BLaER1 (cell line): ENCODE results near the gene ATG16L2.
"Not testable (repeated sequence)": the region's sequence is repeated elsewhere in the genome, so short reads cannot be mapped to it uniquely, and the experiment has no call there.

Experiments
- H3K27ac ChIP-seq: shearing (Covaris generic); formaldehyde crosslinking; 2 replicates; pipeline ENCODE4 v1.8.1; 2022
- H3K27me3 ChIP-seq: shearing (Covaris generic); formaldehyde crosslinking; 2 replicates; pipeline ENCODE4 v1.8.1; 2022
- H3K36me3 ChIP-seq: shearing (Covaris generic); formaldehyde crosslinking; 2 replicates; pipeline ENCODE4 v1.8.1; 2022
- H3K4me1 ChIP-seq: shearing (Covaris generic); formaldehyde crosslinking; 2 replicates; pipeline ENCODE4 v1.8.1; 2022
- H3K4me2 ChIP-seq: shearing (Covaris generic); formaldehyde crosslinking; 2 replicates; pipeline ENCODE4 v1.8.1; 2022
- H3K4me3 ChIP-seq: shearing (Covaris generic); formaldehyde crosslinking; 2 replicates; pipeline ENCODE4 v1.8.1; 2022
- H3K9ac ChIP-seq: shearing (Covaris generic); formaldehyde crosslinking; 2 replicates; pipeline ENCODE4 v1.8.1; 2022
- H3K9me3 ChIP-seq: shearing (Covaris generic); formaldehyde crosslinking; 2 replicates; pipeline ENCODE4 v1.8.1; 2022
- H4K20me1 ChIP-seq: shearing (Covaris generic); formaldehyde crosslinking; 2 replicates; pipeline ENCODE4 v1.8.1; 2022
- Cebpa-rat ChIP-seq: shearing (Covaris generic); IDR thresholded peaks from 2 replicates; pipeline ENCODE4 v1.8.1; 2022

The ATG16L2 gene

GRCh38 chr11:72856065-72856464 is 41.9 kb downstream of the ATG16L2 start:
- Histone ChIP-seq H3K4me2 (no peak overlapping the region), H3K27ac (no peak overlapping the region), H4K20me1 (peaks cover 16% of the 10 kb centered on the region; the same call in 1 of the 2 replicates), H3K4me3 (no peak overlapping the region), H3K4me1 (no peaks in the 10 kb centered on the region), H3K9me3 (no peaks in the 10 kb centered on the region), H3K9ac (no peak overlapping the region), H3K27me3 (no peaks in the 10 kb centered on the region), H3K36me3 (peaks cover 34% of the 10 kb centered on the region)
- TF ChIP-seq Cebpa-rat = no peak

- TF ChIP-seq Cebpa-rat = no peak
- no peaks in the 10 kb centered on the region for H3K27me3 ChIP-seq
- peaks cover 16% of the 10 kb centered on the region; the same call in 1 of the 2 replicates for H4K20me1 ChIP-seq
- no peaks in the 10 kb centered on the region for H3K4me1 ChIP-seq
- no peak overlapping the region for H3K27ac ChIP-seq
- no peaks in the 10 kb centered on the region for H3K9me3 ChIP-seq
- peaks cover 38% of the 10 kb centered on the region for H3K36me3 ChIP-seq
- H3K9ac ChIP-seq = no peak overlapping the region
- H3K4me2 ChIP-seq = no peak overlapping the region
- H3K4me3 ChIP-seq = no peak overlapping the region
Measured at GRCh38 chr11:72856551-72857345, 42.5 kb downstream of the ATG16L2 start.

GRCh38 chr11:72858267-72858666 is 44.1 kb downstream of the ATG16L2 start:
- not testable (repeated sequence) for H3K4me3 ChIP-seq, H3K27ac ChIP-seq, H3K9ac ChIP-seq, H3K4me1 ChIP-seq, H3K9me3 ChIP-seq, H3K27me3 ChIP-seq, H3K4me2 ChIP-seq, H4K20me1 ChIP-seq
- H3K36me3 ChIP-seq = peaks cover 41% of the 10 kb centered on the region

GRCh38 chr11:72859126-72859525 is 44.9 kb downstream of the ATG16L2 start:
- Histone ChIP-seq H3K9me3 (no peaks in the 10 kb centered on the region), H4K20me1 (0 out of 2 replicates have a peak, but pooled peaks cover 11% of the 10 kb centered on the region), H3K4me1 (no peaks in the 10 kb centered on the region), H3K27me3 (no peaks in the 10 kb centered on the region), H3K4me3 (no peak overlapping the region), H3K36me3 (peaks cover 45% of the 10 kb centered on the region), H3K4me2 (no peak overlapping the region), H3K9ac (no peak overlapping the region), H3K27ac (no peak overlapping the region)
- TF ChIP-seq Cebpa-rat = no peak

- Histone ChIP-seq H3K9ac (no peak overlapping the region), H4K20me1 (0 out of 2 replicates have a peak, but pooled peaks cover 17% of the 10 kb centered on the region), H3K27ac (no peak overlapping the region), H3K4me1 (no peaks in the 10 kb centered on the region), H3K9me3 (no peaks in the 10 kb centered on the region), H3K4me3 (no peak overlapping the region), H3K4me2 (no peak overlapping the region), H3K36me3 (peaks cover 49% of the 10 kb centered on the region), H3K27me3 (no peaks in the 10 kb centered on the region)
- no peak for TF ChIP-seq Cebpa-rat
Measured at GRCh38 chr11:72860010-72860409, 45.8 kb downstream of the ATG16L2 start.

GRCh38 chr11:72860592-72860991 is 46.4 kb downstream of the ATG16L2 start:
- Histone ChIP-seq H3K4me2 (no peak overlapping the region), H3K9me3 (no peaks in the 10 kb centered on the region), H3K4me3 (no peak overlapping the region), H4K20me1 (0 out of 2 replicates have a peak, but pooled peaks cover 16% of the 10 kb centered on the region), H3K36me3 (peaks cover 49% of the 10 kb centered on the region), H3K4me1 (no peaks in the 10 kb centered on the region), H3K27me3 (no peaks in the 10 kb centered on the region), H3K27ac (no peak overlapping the region), H3K9ac (no peak overlapping the region)
- no peak for TF ChIP-seq Cebpa-rat

- Histone ChIP-seq H3K9me3 (no peaks in the 10 kb centered on the region), H3K36me3 (peaks cover 63% of the 10 kb centered on the region), H3K27ac (no peak overlapping the region), H3K4me1 (no peaks in the 10 kb centered on the region), H3K9ac (no peak overlapping the region), H4K20me1 (0 out of 2 replicates have a peak, but pooled peaks cover 9% of the 10 kb centered on the region), H3K4me2 (no peak overlapping the region), H3K4me3 (no peak overlapping the region), H3K27me3 (no peaks in the 10 kb centered on the region)
- no peak for TF ChIP-seq Cebpa-rat
Measured at GRCh38 chr11:72863091-72863490, 48.9 kb downstream of the ATG16L2 start.

- Histone ChIP-seq H4K20me1 (0 out of 2 replicates have a peak, but pooled peaks cover 9% of the 10 kb centered on the region), H3K27me3 (no peaks in the 10 kb centered on the region), H3K36me3 (peaks cover 64% of the 10 kb centered on the region), H3K9me3 (no peaks in the 10 kb centered on the region), H3K4me3 (no peak overlapping the region), H3K4me1 (no peaks in the 10 kb centered on the region), H3K9ac (no peak overlapping the region), H3K27ac (no peak overlapping the region), H3K4me2 (no peak overlapping the region)
- no peak for TF ChIP-seq Cebpa-rat
Measured at GRCh38 chr11:72863916-72864315, 49.7 kb downstream of the ATG16L2 start.

GRCh38 chr11:72864702-72865655 is 50.8 kb downstream of the ATG16L2 start:
- no peak overlapping the region for H3K4me2 ChIP-seq
- H3K27ac ChIP-seq = no peak overlapping the region

More at GRCh38 chr11:72864702-72865655, 50.8 kb downstream of the ATG16L2 start:
- no peak for TF ChIP-seq Cebpa-rat
- H3K36me3 ChIP-seq = peaks cover 64% of the 10 kb centered on the region
- no peaks in the 10 kb centered on the region for H3K27me3 ChIP-seq
- no peak overlapping the region for H3K4me3 ChIP-seq
- 0 out of 2 replicates have a peak, but pooled peaks cover 9% of the 10 kb centered on the region for H4K20me1 ChIP-seq
- peaks cover 6% of the 10 kb centered on the region; the same call in 1 of the 2 replicates for H3K4me1 ChIP-seq
- no peaks in the 10 kb centered on the region for H3K9me3 ChIP-seq
- H3K9ac ChIP-seq = no peak overlapping the region
